NCI-H1105 treated with DMSO at 0.1 percent for 48 hours (cell line): ENCODE measurements around the gene GFI1B.
"Not testable (repeated sequence)": the region's sequence is repeated elsewhere in the genome, so short reads cannot be mapped to it uniquely, and the experiment has no call there.

Source experiments
- DNase-seq: peaks from one replicate; lab custom pipeline; 2025; lab: John Stamatoyannopoulos, UW

Gene GFI1B

DNA sequence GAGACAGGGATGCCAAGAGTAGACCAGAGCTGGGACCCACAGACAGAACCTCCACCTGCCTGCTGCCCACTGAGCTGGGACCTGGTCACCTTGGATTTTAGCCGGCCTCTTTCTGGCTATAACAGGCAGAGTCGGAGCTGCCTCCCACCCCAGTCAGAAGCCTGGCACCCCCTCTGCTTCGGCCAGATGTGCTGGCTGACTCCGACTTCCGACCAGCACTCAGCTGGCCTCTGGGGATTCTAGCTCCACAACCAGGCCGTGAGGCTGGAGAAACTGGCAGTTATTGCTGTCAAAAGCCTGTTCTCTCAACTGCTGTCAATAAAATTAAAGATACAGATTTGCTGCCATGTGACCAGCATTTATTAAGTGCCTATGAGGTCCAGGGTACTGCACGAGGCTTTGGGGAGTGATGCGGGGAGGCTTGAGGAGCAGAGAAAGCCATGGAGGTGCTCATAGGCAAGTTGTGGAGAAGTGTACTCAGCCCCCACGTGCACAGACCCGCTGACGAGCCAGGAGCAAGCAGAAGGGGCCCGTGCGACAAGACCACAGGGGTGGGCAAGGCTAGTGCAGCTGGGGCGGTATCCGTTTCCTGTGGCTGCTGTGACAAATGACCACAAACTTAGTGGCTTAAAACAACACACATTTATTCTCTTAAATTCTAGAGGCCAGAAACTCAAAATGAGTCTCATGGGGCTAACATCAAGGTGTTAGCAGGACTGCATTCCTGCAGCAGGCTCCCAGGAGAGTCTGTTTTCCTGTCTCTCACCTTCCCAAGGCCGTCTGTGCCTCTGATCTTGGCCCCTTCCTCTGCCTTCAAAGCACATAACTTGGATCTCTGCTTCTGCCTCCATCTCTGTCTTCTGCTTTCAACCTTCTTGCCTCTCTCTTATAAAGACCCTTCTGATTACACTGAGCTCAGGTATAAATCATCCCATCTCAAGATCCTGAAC is 13.1 kb downstream of the GFI1B start:
- DNase-seq = no peak

GRCh38 chr9:132993511-132993939 is 15.0 kb downstream of the GFI1B start:
- no peak for DNase-seq

DNA sequence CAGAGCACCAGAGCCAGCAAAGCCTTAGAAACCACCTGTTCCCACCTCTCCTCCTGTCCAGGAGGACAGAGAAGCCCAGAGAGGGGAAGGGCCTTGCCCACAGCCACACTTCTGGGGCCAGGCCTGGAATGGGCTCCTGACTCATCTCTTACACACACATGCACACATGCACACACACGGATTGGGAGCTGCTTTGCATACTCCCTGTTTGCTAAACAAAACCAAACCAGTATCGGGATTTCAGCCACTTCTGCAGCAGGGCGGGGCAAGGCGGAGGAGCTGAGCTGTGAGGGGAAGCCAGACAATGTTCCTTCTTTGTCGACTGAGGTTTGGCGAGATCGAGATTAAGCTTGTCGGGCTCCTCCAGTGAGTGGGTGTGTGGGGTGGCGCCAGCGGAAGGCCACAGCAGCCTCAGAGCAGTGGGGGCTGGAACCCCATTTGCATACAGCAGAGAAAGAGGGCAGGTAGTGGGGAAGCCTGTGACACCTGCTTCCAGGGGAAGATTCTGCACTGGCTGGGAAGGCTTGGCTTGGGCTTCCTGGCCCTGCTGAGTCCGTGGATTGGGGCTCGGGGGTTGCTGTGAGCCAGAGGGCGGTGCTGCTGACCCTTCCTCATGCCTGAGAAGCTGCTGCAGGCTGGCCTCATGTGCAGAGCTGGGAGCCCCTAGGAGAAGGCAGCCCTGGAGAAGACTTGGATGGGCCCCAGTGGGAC is 16.1 kb downstream of the GFI1B start:
- DNase-seq = no peak

DNA sequence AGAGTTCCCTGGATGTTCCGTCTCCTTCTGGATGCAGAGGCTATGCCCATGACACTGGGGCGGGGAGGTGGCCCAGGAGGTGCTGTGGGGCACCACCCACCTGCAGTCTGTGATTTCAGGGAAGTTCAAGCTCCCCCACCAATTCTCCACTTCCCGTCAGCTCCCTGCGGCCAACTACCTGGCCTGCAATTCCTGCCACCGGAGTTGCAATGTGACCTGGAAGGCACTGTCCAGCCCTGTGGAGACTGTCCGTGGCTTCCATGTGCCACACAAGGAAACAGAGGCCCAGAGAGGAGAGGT is 16.6 kb downstream of the GFI1B start:
- DNase-seq = no peak

DNA sequence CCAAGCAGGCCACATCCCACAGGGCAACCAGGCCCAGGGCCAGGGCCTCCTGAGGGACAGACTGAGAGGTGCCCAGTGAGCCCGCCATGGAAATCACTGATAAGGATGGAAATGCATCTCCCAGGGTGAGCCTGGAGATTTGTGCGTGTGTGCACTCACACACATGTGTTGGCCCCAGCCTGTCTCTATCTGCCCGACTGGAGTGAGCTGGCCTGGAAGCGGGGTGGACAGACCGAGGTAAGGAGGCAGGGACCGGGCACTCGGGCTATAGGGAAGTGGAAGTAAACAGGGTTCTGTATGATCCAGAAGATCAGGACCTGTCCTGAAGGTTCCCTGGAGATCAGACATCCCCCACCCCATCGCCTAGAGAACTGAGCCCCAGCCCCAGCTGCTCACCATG is 17.4 kb downstream of the GFI1B start:
- DNase-seq = no peak

DNA sequence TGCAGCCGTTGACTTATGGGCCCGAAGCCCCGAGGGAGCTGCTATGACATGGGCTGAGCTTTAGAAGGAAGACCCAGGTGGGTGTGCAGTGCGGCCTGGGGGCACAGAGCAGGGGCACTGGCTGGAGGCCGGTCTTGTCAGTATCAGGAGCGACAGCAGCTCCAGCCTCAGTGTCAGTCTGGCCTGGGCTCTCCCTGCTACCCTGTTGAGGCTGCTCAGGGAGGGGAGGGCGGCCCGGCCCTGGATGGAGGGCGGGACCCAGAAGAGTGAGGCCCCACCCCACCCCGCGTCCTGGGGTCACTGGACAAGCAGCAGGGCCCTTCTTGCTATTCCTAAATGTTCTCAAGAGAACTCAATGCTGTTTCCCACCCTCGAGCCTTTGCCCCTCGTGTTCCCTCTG is 18.0 kb downstream of the GFI1B start:
- no peak for DNase-seq

GRCh38 chr9:132997591-132997990 is 19.1 kb downstream of the GFI1B start:
- DNase-seq = no peak

GRCh38 chr9:132998221-132998620 is 19.7 kb downstream of the GFI1B start:
- not testable (repeated sequence) for DNase-seq

- no peak for DNase-seq
Measured at GRCh38 chr9:132998831-132999635, 20.5 kb downstream of the GFI1B start.

DNA sequence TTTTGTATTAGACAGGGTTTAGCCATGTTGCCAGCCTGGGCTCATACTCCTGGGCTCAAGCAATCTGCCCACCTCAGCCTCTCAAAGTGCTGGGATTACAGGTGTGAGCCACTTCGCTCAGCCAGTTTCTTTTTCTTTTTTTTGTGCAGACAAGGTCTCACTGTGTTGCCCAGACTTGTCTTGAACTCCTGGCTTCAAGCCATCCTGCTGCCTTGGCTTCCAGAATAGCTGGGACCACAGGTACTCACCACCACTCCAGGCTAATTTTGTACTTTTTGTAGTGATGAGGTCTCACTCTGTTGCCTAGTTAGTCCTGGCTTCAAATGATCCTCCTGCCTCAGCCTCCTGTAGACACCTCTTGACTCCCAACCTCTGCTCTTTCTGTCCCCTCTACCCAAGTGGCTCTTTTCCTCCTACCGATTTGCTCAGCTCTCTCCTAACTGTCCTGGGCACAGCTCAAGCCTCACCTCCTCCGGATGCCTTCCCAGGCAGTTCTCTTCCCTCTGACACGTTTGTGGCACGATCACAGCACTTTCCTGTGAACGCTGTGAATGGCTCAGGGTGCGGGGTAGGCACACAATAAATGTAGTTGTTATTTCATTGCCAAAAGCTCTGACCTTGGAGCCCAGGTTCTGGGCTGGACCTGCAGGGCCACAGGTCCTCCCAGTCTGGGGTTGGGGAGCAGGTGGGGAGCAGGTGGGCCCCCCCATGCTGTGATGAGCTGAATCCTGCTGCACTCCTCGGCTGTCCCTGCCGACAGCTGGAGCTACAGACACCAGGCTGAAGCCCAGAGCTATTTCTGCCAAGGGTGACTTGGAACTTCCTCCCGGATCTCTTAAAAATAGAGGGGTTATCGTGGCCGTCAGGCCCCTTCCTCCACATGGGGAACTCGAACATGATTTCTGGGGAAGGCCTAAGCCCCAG is 23.9 kb downstream of the GFI1B start:
- peak; percentile 57 for DNase-seq

DNA sequence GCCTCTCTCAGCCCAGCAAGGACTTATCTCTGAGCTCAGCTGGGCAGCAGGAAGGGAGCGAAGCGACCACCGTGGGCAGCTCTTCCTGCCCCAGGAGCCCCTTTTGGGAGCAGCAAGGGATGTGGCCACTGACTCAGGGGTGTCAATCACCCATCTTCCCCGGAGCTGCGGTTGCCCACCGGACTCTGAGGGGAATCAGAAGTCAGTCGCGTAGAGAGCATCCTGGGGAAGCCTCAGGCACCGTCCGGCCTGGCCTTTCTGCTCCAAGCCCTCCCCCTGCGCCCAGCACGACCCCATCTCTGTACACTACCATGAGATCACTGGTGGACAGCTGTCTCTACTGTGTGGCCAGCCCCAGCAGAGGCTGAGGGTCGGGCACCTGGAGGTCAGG is 24.6 kb downstream of the GFI1B start:
- no peak for DNase-seq

- DNase-seq = no peak
Measured at GRCh38 chr9:133003671-133004090, 25.2 kb downstream of the GFI1B start.

DNA sequence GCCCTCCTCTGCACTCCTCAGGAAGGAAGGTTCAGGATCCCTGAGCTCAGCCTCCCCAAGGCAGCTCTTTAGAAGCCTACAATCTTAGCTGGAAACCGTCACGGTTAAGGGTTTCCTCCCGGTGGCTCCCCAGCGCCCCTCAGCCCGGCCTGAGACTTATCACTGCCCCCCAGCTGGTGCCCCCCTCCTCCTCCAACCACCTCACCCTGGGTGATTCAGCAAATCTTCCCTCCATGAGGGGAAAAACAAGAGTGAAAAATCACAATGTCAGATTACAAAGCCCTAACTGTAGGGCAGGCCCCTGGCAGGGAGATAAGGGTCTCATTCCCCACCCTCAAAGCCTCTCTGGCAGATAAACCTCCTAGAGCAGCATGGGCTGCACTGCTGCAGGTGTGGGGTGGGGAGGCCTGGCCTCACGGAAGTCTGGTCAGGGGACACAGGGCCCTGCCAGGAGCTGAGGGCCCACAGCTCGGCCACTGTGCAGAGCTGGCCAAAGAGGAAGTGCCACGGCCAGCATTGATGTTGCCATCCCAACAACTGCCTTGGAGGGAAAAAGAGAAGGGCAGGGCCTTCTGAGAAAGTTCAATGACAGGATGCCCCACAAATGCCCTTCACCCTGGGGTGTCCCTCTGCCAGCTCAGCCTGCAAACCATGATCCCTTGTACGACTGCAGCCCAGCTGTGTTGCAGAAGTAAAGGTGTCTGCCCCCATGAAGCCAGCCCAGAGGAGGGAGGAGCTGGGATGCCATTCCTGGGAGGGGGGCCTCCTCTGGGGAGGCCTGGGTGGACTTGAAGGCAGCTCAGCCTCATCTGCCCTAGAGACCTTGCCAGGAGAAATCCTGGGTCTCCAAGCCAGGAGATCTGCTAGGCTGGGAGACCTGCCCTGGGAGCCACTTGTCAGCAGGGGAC is 25.9 kb downstream of the GFI1B start:
- DNase-seq = no peak

DNA sequence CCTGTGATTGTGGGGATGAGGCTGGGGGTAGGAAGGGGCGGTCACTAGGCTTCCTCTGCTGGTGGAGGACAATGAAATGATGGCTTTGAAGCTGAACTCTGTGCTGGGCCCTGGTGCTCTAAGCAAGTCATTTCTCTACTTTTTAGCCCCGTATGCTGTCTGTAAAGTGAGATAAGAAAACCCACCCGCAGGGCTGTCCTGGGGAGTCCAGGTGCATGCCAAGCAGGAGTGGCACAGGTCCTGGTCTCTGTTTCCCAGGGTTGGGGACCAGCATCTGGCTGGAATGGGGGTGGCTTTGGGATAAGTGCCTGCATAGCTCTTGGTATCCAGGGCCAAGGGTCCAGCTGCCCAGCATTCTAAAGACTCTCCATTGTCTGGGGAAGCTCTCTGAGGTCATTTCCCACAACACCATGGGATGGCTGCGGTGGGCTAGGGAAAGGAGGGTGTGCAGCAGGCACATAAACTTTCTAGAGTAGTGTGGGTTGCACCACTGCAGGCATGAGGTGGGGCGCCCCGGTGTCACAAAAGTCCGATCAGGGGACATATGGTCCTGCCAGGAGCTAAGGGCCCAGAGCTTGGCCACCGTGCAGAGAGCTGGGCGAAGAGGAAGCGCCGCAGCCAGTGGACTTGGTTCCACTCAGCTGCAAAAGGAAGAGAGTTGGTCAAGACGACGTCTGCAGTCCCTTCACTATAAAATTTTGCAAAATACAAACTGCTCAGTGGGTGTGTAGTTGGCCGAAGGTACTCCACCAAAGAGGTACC is 26.7 kb downstream of the GFI1B start:
- DNase-seq = no peak

GRCh38 chr9:133005957-133006356 is 27.5 kb downstream of the GFI1B start:
- DNase-seq = no peak

GRCh38 chr9:133006731-133007352 is 28.3 kb downstream of the GFI1B start:
- DNase-seq = no peak

- DNase-seq = no peak
Measured at GRCh38 chr9:133008406-133008805, 29.9 kb downstream of the GFI1B start.

DNA sequence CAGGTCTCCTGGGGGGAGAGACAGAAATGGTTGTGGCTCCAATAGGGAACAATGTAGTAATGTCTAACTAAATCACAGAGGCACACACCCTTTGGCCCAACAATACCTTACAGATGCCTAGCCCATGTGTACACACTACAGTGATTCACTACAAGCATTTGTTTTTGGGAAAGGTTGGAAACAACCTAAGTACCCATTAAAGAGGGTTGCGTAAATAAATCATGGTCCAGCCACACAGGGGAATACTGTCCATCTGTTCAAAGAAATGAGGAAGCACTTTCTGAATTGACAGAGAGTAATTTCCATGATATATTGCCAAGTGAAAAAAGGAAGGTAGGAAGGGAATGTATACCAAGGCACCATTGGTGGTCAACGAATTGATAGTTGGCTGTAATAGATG is 30.3 kb downstream of the GFI1B start:
- no peak for DNase-seq

GRCh38 chr9:133009906-133010582 is 31.6 kb downstream of the GFI1B start:
- DNase-seq = no peak
